GM12878 (cell line): ENCODE measurements around the gene ANKRD36C. TPM values are rescaled to one million over a fixed set of nuclear protein-coding genes. Genes with fewer than 3 reads are reported as not detected.
"Not testable (repeated sequence)": the region's sequence is repeated elsewhere in the genome, so short reads cannot be mapped to it uniquely, and the experiment has no call there.

Source experiments
- ATAC-seq: fragments of 200-7000 bp; cut with Tn5 transposase; 3 replicates; pipeline ENCODE4 v1.9.1; 2020; ENCODE audit warnings: mild to moderate bottlenecking, moderate library complexity
- BruUV-seq: library from RNA; stranded (reverse); fragments of 400-500 nt; replicated peaks from 2 replicates; lab custom pipeline; 2021; lab: Mats Ljungman, UMichigan
- CTCF ChIA-PET: fragments of 300-600 bp; sonication (Branson Sonifier 250); formaldehyde crosslinking; extraction: SDS; loops from one replicate; lab custom pipeline; 2021; ENCODE audit warnings: inconsistent platforms; lab: Yijun Ruan, JAX
- POLR2A ChIA-PET: fragments of 350-600 bp; formaldehyde crosslinking; extraction: SDS; loops from one replicate; lab custom pipeline; 2021; ENCODE audit warnings: inconsistent platforms; lab: Charles Lee
- RAD21 ChIA-PET: fragments of 300-600 bp; sonication (Branson Sonifier 250); formaldehyde crosslinking; loops from one replicate; lab custom pipeline; 2023; ENCODE audit warnings: antibody characterized with exemption; ENCODE audit not compliant: unreplicated experiment; lab: Charles Lee
- SMC1A ChIA-PET: fragments of 300-600 bp; sonication (Branson Sonifier 250); formaldehyde crosslinking; loops from one replicate; lab custom pipeline; 2023; ENCODE audit not compliant: unreplicated experiment, uncharacterized antibody; lab: Charles Lee
- DNase-seq: peaks from one replicate; pipeline ENCODE4 v3.0.0-alpha.2; 2011; ENCODE audit warnings: low read depth, low spot score
- FAIRE-seq: peaks from 3 replicates; lab custom pipeline; 2011; peaks lifted over from hg19 to GRCh38; lab: Jason Lieb, UNC
- H2AFZ ChIP-seq: 2 replicates; pipeline ENCODE4 v1.6.0; 2011; ENCODE audit warnings: low read depth, low read length, control low read depth; ENCODE audit not compliant: control insufficient read depth
- H3K27ac ChIP-seq: 2 replicates; pipeline ENCODE4 v1.5.1; 2011; ENCODE audit warnings: control low read depth; ENCODE audit not compliant: control insufficient read depth, insufficient read depth
- H3K27me3 ChIP-seq, 2 experiments: replicated peaks in 1 of 2; 2 replicates each; pipeline versions ENCODE4 v1.6.0 to v1.6.1; 2011; ENCODE audit warnings: low read length in 1 of 2; ENCODE audit not compliant: control insufficient read depth in 2 of 2, insufficient read depth in 2 of 2
- H3K36me3 ChIP-seq, 2 experiments: 2 replicates each; pipeline ENCODE4 v1.5.1; 2011; ENCODE audit warnings: low read length in 1 of 2; ENCODE audit not compliant: control insufficient read depth in 2 of 2, insufficient read depth in 2 of 2
- H3K4me1 ChIP-seq: 2 replicates; pipeline ENCODE4 v1.6.1; 2011; ENCODE audit warnings: mild to moderate bottlenecking, low read length, moderate library complexity, mixed read lengths; ENCODE audit not compliant: control insufficient read depth, insufficient read depth
- H3K4me2 ChIP-seq: 2 replicates; pipeline ENCODE4 v1.6.0; 2011; ENCODE audit warnings: control low read depth; ENCODE audit not compliant: control insufficient read depth, insufficient read depth
- H3K4me3 ChIP-seq: fragments of 200-600 bp; sonication (generic); 2 replicates; pipeline ENCODE4 v1.5.1; 2016
- H3K79me2 ChIP-seq: 2 replicates; pipeline ENCODE4 v1.6.0; 2011; ENCODE audit warnings: low read length; ENCODE audit not compliant: control insufficient read depth, insufficient read depth
- H3K9ac ChIP-seq: 2 replicates; pipeline ENCODE4 v1.8.0; 2011; ENCODE audit warnings: low read length, control low read depth, mixed read lengths; ENCODE audit not compliant: control insufficient read depth, insufficient read depth
- H3K9me3 ChIP-seq: replicated peaks from 3 replicates; pipeline ENCODE4 v1.5.1; 2011; ENCODE audit warnings: mild to moderate bottlenecking, low read length; ENCODE audit not compliant: control insufficient read depth, insufficient read depth
- H4K20me1 ChIP-seq: 2 replicates; pipeline ENCODE4 v1.6.0; 2011; ENCODE audit not compliant: control insufficient read depth, insufficient read depth
- CTCF ChIP-seq, 3 experiments: IDR thresholded peaks in 2 of 3; conservative IDR thresholded peaks in 1 of 3; 2 replicates each; pipeline ENCODE4 v1.5.1; 2011; ENCODE audit warnings: low read depth in 3 of 3, low read length in 3 of 3, mild to moderate bottlenecking in 3 of 3, control low read depth in 2 of 3, moderate library complexity in 2 of 3, inconsistent platforms in 1 of 3, mixed read lengths in 1 of 3; ENCODE audit not compliant: control insufficient read depth in 2 of 3, insufficient read depth in 1 of 3; ENCODE audit errors: extremely low read depth in 1 of 3
- RAD21 ChIP-seq: IDR thresholded peaks from 2 replicates; pipeline ENCODE4 v1.6.1; 2011; ENCODE audit warnings: mild to moderate bottlenecking, low read depth, low read length, moderate library complexity; ENCODE audit not compliant: insufficient read depth
- SMARCA5 ChIP-seq: fragments of 450-650 bp; IDR thresholded peaks from 2 replicates; pipeline ENCODE4 v1.6.1; 2017; ENCODE audit warnings: mild to moderate bottlenecking
- SMC3 ChIP-seq: IDR thresholded peaks from 2 replicates; pipeline ENCODE4 v1.6.1; 2011; ENCODE audit warnings: low read length, improper control_type of control experiment, borderline replicate concordance
- YY1 ChIP-seq: IDR thresholded peaks from 2 replicates; pipeline ENCODE4 v1.6.1; 2011; ENCODE audit warnings: low read depth, mild to moderate bottlenecking, low read length
- WGBS: methylation state at CpG from one replicate; pipeline ENCODE4 v1.1.6; 2016; ENCODE audit warnings: low lambda C conversion rate; ENCODE audit not compliant: insufficient replicate concordance, insufficient coverage; ENCODE audit errors: missing lambda C conversion rate; 5-methylcytosine and 5-hydroxymethylcytosine counted together
- in situ Hi-C: fragments of 300-500 bp; cut with MboI; formaldehyde crosslinking; loops from 9 replicates; pipeline ENCODE4 v1.14.3; 2018; ENCODE audit warnings: mixed read lengths
- intact Hi-C: fragments of 100-400 bp; cut with micrococcal nuclease; formaldehyde crosslinking; loops from one replicate; pipeline ENCODE4 v1.14.2; 2022; ENCODE audit not compliant: unreplicated experiment
- polyA plus RNA-seq, 11 experiments: library from polyadenylated mRNA; depleted of rRNA in 4 of 11; unstranded in 6 of 11; stranded (reverse) in 5 of 11; fragments of >200 nt; fragmentation: Nextera tagmentation in 4 of 11; fragmentation: Illumina TruSeq in 1 of 11; extraction: Ambion mirVana in 4 of 11; extraction: Trizol in 1 of 11; gene quantifications; 1 replicate in 1 of 11; 2 replicates in 10 of 11; pipeline versions ENCODE4 v1.2.1 to v1.2.3, GENCODE V29; 2011 to 2016; ENCODE audit warnings: inconsistent platforms in 2 of 11, missing spikeins in 2 of 11, low read depth in 1 of 11
- total RNA-seq, 4 experiments: library from RNA; depleted of rRNA in 3 of 4; stranded (reverse); fragments of >200 nt in 3 of 4; fragmentation: Illumina TruSeq in 1 of 4; extraction: Trizol in 1 of 4; gene quantifications; 2 replicates each; pipeline versions ENCODE4 v1.2.1 to v1.2.3, GENCODE V29; 2013 to 2021

Gene ANKRD36C
- total and polyA plus RNA-seq, 10 of the 15 experiments (the other 5 are each of a cell fraction or from before 2014, with no cell fraction given), result 3.2 to 39.8 (median 19.5) TPM

DNA sequence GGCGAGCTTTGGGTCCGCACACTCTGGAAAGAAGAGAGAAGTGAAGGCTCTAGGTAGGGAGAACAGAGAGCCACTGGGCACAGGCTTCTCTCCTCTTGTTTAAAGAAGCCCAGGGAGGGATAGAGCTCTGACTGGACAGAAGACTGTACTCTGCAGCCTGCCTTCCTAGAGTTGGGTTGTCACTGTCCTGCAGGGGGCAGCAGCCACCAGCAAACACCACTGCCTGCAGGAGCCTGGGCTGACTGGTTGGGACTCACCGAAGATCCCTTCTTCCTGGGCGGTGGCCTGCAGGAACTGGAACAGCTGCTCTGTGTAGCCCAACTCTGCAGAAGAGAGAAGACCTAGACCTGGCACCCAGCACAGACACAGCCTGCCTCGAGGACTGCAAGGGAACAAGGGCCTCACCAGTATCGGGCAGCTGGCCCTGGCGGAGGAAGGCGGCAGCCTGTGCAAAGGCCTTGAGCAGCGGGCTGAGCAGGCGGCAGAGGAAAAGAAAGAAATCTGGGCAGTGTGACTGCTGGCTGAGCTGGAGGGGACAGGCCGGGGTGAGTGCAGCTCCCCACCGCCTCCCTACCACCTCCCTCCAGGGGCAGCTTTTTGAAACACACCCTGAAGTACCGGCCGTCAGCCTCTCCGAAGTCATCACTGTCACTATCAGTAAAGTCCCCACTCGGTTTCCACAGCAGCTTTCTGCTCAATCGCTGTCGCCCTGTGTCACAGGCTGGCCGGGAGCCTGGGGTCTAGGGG, 31.2 kb upstream of the ANKRD36C start:
- POLR2A ChIA-PET, H3K9ac ChIP-seq, H3K27ac ChIP-seq, H3K4me3 ChIP-seq, H3K27me3 ChIP-seq, FAIRE-seq, H3K4me2 ChIP-seq, H3K4me1 ChIP-seq, H3K36me3 ChIP-seq, intact Hi-C loops, H3K79me2 ChIP-seq, H3K9me3 ChIP-seq, H2AFZ ChIP-seq, BruUV-seq, H4K20me1 ChIP-seq: not testable (repeated sequence)
- SMC1A ChIA-PET, result interaction anchor here (0.6 to 1.2 kb wide), 9 partner anchors 30 to 241 kb away, joined by 3 to 4 read pairs (median 3); no protein-coding TSS in a partner anchor
- peak; percentile 63 to 81 (median 69) for TF ChIP-seq CTCF (IDR thresholded peaks at IDR 0.05 in 2 of 3, conservative IDR thresholded peaks at IDR 0.05 in 1 of 3; ENCODE audit: control insufficient read depth in 2 of 3, extremely low read depth in 1 of 3, insufficient read depth in 1 of 3, low read depth in 3 of 3, low read length in 3 of 3)
- TF ChIP-seq SMC3, result peak; percentile 57
- 0 out of 2 replicates have a peak, but pooled peaks have one; percentile 22 for TF ChIP-seq YY1
- TF ChIP-seq SMARCA5, result peak; percentile 25; the same call in 1 of the 2 replicates
- peak; percentile 71 for TF ChIP-seq RAD21
- peak; percentile 98 for ATAC-seq
- 52% methylated on average over 13 of the region's 19 CpGs for WGBS
- CTCF ChIA-PET, result interaction anchor here (0.6 to 2.9 kb wide), 22 partner anchors 11 to 298 kb away, joined by 3 to 39 read pairs (median 4); no protein-coding TSS in a partner anchor
- RAD21 ChIA-PET, result interaction anchor here (0.6 to 1.8 kb wide), 11 partner anchors 10 to 242 kb away, joined by 3 to 18 read pairs (median 4); partner anchors contain the start of genes ADRA2B and ASTL
- in situ Hi-C loops, result loop anchor here (25.0 kb wide), 1 partner anchor 239 kb away; the partner anchor contains the start of genes CIAO1 and TMEM127
- DNase-seq, result peak; percentile 5

- H2AFZ ChIP-seq, H3K4me2 ChIP-seq, DNase-seq, H3K9me3 ChIP-seq, H3K36me3 ChIP-seq, H3K79me2 ChIP-seq, H4K20me1 ChIP-seq, H3K9ac ChIP-seq, ATAC-seq, H3K4me1 ChIP-seq, H3K27ac ChIP-seq, FAIRE-seq, H3K27me3 ChIP-seq, POLR2A ChIA-PET, intact Hi-C loops, BruUV-seq, H3K4me3 ChIP-seq: not testable (repeated sequence)
- SMC1A ChIA-PET, result interaction anchor here (0.6 to 1.2 kb wide), 9 partner anchors 29 to 241 kb away, joined by 3 to 4 read pairs (median 3); no protein-coding TSS in a partner anchor
- RAD21 ChIA-PET, result interaction anchor here (0.6 to 1.8 kb wide), 10 partner anchors 9 to 243 kb away, joined by 3 to 18 read pairs (median 4); partner anchors contain the start of genes ADRA2B and ASTL
- CTCF ChIA-PET, result interaction anchor here (0.6 to 2.9 kb wide), 21 partner anchors 10 to 299 kb away, joined by 3 to 39 read pairs (median 4); no protein-coding TSS in a partner anchor
- WGBS, result 77% methylated on average over 7 of the region's 7 CpGs
- in situ Hi-C loops, result loop anchor here (25.0 kb wide), 1 partner anchor 240 kb away; the partner anchor contains the start of genes CIAO1 and TMEM127
Measured at GRCh38 chr2:96022126-96022525, 30.5 kb upstream of the ANKRD36C start.
